GM21723 (cell line): ENCODE data around the gene SERGEF.

Experiments
- ATAC-seq: cut with Tn5 transposase; IDR thresholded peaks from one replicate; pipeline ENCODE4 v1.9.1; 2021; ENCODE audit warnings: mild to moderate bottlenecking, moderate library complexity; ENCODE audit not compliant: unreplicated experiment

The SERGEF gene

DNA sequence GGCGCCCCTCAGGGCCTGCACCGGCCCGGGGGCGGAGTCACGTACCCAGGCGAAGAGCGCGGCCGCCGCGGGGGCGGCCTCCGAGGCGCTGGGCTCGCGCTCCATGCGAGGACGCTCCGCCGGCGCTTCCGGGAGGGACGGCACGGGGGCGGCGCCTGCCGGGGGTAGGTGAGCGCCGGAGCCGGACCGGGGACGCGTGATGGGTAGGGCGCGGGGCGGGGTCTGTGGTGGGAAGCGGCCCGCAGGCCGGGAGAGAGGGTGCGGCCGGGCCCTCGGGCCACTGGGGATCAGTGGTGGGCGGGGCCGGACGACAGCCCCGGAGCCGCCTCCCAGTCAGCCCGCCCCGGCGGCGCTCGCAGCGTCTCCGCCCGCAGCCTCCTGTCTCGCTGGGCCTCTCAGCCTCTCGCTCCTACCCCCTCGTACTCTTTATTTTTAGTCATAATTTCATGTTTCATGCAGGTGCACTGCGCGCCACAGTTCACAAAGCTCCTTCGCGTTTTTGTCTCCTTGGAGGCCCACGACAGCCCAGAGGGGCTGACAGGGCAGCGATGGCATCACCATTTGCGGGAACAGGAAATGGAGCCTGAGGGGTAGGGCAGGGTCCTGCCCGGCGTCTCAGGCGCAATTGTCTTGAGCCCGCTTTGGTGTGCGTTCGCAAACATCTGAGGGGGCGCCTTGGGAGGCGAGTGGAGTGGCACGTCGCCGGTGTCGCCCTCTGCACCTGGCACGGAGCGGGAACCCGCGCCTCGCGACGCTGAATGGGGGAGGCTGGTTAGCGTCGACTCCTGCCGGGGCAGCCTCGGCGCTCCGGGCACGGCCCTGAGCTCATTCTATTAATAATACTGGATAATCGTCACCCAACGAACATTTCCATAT lies at the start of gene SERGEF:
Gene SERGEF (minus strand): TSS at position 142 of the 876 bp plus-strand sequence. CDS start 37 bp downstream, at position 105.
- ATAC-seq, result peak; percentile 93

DNA sequence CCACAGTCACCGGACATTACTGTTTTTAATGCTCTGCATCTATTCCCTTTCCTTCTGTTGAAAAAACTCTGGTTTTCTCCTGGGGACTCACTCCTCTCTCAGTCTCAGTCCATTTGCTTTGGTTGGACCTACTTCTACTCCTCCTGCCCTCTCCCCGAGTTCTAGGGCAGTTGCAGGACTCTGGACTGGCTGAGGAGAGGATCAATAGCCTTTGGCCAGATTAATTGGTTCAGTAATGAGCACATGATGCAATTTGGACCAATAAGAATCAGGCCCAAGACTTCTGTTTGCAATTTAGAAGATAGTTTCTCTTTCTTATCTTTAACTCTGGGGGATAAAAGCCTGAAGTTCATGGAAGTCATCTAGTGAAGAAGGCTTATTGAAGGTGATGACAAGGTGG lies 48.5 kb upstream of the SERGEF start:
- no peak for ATAC-seq

DNA sequence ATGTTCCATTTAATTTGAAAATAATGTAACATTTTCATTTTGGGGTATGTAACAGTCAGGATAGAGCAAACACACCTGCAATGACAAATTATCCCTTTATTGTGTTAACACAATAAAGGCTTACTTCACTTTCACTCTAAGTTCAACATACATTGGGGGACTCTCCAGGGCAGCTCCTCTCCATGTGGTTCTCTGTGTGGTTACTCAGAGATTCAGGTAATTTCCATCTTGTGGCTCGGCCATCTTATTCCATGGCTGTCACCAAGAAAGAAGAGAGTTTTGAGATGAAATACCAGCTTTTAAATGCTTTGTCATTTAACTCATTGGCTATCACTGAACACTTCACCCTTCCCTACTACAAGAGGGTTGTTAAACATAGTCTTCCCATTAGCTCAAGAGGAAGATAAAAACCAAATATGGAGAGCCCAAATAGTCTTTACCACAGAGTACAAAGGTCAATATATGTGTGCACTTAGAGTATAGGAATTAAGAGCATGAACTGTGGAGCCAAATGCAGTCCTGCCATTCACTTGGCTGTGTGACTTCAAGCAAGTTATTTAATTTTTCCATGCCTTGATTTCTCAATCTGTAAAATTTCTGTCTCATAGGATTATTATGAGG lies 43.8 kb upstream of the SERGEF start:
- ATAC-seq, result no peak

DNA sequence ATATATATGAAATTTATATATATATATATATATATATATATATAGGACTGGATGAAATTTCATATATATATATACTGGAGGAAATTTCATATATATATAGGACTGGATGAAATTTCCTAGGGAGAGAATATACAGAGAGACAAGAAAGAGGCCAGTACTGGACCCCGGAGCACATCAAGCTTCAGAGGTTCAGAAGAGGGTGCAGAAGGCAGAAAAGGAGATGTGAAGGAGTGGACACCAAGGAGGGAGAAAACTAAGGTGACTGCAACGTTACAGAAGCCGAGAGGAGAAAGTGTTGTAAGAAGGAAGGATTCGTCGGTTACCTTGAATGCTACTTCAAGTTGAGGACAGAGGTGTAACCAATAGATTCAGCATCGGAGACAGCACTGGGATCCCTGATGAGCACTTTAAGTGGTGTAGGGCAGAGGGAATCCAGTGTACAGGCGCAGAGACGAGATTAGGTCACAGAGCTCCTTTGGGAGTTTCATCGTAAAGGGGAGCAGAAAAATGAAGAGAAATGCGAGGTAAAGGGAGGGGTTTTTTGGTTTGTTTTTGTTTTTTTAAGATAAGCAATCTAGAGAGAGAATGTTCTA lies 41.8 kb upstream of the SERGEF start:
- no peak for ATAC-seq

DNA sequence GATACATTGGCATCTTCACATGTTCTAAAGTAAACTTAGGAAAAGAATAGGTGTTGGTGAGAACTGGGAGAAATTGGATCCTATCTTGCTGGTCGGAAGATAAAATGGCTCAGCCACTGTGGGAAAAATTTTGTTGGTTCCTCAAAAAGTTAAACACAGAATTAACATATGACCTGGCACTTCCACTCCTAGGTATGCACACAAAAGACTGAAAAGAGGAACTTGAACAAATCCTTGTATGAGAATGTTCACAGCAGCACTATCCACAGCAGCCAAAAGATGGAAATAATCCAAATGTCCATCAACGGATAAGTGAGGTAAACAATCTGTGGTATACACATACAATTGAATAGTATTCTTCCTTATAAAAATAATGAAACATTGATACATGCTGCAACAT lies 38.0 kb upstream of the SERGEF start:
- no peak for ATAC-seq

DNA sequence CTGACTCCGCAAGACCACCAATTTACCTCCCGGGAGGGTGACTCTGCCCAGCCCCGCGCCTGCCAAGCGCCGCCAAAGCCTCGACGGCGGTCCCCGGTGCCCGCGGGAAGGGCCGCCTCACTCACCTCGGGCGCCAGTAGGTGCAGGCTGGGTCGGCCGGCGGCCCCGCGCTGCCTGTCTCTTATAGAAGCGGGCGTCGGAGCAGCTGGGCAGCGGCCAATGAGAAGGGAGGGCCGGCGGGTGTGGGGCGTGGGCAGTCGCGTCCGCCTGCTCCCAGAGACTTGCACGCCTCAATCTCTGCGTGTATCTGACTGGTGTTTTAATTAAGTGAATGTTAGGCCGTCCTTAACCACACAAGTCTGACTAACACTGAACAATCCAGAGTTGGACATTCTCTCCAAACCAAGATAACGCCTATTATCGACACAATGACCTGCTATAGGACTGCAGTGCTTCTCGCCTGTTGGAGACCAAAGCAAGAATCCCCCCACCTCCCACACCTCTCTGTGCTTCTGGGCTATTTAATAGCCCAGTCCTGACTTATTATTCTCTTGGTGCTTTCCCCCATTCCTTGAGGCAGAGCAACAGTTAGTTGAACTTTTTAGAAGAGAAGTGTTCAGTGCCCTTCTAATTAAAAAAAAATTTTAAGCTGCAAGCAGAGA lies 33.4 kb upstream of the SERGEF start, which contains the start of gene TPH1:
Gene TPH1 (minus strand): TSS at position 154 of the 662 bp plus-strand sequence. CDS start 5,507 bp downstream, outside the sequence.
- no peak for ATAC-seq

DNA sequence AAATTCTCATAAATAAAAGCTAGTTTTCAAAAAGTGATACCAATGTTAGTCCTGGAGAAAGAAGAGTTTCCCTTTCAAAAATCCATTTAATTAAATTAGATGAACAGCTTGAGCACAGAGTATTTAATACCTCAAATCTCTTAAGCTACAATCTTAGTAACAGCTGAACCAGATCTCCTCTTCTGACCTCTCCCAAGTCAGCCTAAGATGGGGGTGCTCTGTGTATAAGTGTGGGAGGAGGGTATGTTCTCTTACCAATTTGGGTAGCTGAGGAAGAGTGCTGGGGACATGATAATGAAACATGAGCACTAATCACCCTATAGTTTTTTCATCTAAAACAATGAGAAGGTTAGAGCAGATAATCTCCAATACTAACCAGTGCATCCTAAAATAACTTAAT lies 23.6 kb upstream of the SERGEF start:
- no peak for ATAC-seq

DNA sequence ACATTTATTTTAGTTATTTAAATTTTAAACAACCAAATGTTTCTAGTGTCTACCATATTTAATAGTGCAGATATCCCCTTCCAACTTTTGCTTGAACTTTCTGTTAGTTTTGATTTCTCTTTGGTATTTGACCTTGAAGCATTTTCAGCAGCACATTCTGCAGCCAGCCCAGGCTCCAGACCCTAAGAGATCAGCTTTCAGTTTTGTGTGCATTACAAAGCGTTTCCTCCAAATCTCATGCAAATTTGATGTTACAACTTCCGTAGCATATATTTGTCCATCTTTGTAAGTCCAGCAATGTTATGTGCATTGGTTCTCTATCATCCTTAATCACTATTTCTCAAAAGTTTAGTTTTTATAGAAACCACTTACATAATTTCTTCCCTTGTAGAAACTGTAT lies 14.6 kb upstream of the SERGEF start:
- no peak for ATAC-seq

DNA sequence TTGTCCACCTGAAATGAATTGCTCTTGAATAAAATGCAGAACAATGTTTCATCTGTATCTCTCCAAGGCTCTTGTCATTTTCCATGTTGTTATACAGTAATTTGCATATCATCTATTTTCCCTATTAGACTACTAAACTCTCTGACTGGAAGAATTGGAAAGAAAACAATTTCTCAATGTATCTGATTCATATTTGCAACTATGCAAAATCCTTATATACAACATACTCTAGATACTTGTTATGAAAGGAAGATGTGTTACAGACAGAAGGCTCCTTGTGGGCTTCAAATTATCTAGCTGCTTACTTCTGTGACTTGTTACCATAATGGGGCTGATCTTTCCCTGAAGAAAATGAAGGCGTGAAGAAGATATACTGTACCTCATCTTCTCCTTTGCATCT lies 9.6 kb upstream of the SERGEF start:
- no peak for ATAC-seq

DNA sequence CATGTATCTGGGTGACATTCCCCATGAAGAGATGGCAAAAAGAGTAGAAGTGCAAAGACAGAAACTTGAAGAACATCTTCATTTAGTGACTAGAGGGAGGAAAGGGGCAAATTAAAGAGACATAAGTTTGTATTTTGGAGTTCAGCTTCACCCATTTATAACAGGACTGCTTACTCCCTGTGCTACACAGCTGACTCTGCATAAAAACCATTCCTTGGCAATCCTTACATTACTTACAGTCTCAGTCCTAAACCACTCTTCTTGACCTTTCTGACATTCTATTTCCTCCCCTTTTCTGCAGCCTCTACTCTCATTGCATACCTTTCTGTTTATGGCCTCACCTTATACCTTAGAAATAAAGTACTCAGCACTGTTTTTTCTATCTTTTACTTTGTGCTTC lies 6.8 kb upstream of the SERGEF start:
- no peak for ATAC-seq

DNA sequence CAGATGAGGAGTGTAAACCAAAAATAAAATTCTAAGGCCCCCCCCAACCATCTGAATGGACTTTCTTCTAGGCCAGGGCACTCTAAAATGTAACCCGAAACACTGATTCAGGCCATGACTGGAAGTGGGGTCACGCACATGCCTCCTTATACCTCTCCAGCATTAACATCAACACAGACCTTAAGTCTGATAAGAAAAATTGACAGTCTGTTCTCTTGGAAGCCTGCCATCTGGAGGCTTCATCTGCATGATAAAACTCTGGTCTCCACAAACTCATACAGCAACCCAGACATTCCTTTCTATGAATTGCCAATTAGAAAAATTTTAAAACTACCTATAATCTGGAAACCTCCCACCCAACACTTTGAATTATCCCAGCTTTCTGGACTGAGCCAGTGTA lies 3.9 kb upstream of the SERGEF start:
- ATAC-seq, result no peak

DNA sequence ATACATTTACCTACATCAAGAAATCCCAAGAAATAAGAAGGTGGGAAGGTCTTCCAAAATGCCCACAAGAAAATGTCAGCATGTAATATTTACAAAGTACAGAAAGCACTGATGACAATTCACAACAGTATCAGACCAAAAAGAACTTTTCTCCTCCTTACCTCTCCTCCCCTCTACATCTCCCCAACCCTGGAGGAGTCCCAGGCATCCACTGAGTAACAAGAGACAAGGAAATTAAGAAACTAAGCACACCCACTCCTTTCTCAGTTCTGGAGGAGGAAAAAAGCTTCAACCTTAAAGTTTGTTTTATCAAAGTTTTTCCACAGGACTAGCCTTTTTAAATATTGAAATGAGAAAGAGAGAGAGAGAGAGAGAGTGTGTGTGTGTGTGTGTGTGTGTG lies 2.0 kb upstream of the SERGEF start:
- ATAC-seq, result no peak

DNA sequence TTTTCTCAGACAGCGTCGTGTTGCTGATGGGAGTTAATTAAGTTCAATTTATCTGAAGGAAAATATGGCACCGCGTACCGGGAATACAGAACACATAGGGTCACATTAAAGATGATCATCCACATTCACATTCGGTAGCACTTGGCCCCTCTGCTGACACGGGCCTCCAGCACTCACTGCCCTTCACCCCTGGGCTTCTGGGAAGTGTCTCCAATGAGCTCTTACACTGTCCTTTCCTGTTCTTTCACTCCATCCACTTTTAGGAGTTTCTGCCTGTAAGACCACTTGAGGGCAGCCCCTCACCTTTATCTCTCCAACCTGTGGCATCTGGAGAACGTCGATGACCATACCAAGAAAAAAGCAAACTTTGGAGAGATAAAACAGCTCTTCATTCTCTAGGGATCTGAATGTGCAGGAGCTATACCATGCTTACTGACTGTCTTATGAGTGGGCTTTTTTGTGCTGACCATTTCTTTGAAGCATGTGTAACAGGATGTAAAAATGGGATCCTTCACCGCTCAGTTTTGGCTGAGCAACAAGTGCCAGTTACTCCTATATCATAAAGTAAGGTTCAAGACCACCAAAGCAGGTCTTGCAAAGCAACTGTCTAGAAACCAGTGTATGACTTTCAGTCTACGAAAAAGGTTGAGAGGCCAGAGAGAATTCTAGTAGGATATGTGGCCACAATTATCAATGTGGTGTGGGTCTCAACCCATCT lies 1.1 kb upstream of the SERGEF start:
- no peak for ATAC-seq

DNA sequence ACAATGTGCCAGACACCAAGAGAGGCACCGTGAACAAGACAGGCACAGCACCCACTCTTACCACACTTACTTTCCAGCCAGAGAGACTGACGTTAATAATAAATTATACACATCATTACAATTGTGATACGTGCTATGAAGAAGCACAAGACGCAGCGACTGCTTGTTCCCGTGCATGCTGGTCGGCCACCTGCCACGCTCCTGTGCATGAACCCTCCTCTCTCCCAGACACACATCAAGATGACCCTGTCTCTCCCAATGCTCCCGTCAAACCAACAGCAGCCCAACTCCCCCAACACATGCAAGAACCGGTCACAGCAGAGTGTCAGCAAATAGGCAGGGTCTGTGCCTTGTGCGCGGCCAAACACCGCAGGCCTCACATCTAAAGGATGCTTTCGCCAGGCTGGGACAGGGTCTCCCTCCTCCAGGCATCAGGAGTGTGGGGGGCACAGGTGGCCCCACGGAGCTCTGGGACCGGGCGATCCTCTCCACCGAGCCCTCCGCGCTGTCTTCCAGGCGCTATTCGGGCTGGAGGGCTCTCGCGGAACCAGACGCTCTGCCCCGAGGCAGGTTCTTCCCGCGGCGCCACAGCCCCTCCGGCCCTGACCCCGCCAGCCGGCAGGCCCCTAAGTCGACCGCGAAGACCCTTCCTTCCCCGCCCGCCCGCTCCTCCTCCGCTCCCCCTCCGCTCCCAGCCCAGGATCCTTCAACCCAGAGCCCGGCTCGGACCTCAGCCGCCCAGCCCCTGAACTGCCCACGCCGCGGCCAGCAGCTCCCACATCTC lies 533 bp downstream of the SERGEF start:
- ATAC-seq, result peak; percentile 6

DNA sequence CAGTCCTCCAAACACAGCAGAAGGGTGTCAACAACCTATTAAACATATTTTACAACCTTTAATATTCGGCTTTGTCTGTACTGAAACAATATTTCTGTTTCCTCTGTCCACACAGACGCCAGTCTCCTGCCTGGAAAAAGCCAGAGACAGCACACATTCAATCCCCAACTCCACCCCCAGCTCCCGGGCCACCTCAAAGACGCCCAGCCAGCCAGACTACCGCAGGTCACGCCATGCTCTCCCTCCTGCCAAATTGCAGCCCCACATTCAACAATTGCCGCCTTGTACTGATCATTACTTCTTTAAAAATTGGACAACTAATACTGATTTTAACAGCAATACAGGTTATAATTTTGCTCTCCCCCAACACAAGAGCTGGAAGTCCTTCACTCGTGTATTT lies 1.2 kb downstream of the SERGEF start:
- no peak for ATAC-seq

DNA sequence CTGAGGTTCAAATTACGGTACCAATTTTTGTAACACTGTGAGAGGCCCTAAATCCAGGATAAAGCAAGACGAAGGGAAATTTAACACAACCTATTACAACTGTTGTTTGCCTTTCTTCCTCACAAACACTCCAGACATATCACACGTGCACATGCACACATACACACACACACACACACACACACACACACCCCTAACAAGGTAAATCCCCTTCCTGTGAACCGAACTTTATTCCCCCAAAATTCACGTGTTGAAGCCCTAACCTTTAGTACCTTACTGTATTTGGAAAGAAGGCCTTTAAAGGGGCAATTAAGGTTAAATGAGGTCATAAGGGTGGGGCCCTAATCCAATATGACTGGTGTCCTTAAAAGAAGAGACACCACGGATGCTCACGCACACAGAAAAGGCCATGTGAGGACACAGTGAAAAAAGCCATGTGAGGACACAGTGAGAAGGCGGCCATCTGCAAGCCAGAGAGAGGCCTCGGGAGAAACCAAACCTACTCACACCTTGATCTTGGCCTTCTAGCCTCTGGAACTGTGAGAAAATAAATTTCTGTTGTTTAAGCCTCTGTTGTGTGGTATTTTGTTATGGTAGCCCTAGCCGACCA lies 1.8 kb downstream of the SERGEF start:
- ATAC-seq, result no peak

DNA sequence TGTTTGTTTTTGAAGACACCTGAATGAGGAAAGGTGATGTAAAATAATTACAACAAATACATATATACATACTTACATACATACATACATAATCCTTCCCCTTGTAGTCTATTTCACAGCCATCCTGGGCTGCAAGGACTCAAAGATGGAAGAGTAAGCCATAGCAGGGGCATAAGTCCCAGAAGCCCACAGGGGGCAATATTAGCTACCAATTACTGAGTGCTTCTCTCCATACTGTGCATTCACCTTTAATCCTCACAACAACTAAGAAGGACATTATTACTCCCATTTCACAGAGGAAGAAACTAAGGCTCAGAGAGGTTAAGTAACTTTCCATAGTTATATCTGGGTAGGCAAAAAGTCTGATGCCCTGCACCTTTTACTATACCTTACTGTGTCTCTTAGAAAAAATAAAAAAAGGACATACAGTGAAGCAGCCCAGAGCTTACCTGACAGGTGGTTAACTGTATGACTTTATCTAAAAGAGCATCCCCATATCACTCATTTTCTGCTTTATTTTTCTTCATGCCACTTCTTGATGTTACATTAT lies 2.7 kb downstream of the SERGEF start:
- ATAC-seq, result no peak

DNA sequence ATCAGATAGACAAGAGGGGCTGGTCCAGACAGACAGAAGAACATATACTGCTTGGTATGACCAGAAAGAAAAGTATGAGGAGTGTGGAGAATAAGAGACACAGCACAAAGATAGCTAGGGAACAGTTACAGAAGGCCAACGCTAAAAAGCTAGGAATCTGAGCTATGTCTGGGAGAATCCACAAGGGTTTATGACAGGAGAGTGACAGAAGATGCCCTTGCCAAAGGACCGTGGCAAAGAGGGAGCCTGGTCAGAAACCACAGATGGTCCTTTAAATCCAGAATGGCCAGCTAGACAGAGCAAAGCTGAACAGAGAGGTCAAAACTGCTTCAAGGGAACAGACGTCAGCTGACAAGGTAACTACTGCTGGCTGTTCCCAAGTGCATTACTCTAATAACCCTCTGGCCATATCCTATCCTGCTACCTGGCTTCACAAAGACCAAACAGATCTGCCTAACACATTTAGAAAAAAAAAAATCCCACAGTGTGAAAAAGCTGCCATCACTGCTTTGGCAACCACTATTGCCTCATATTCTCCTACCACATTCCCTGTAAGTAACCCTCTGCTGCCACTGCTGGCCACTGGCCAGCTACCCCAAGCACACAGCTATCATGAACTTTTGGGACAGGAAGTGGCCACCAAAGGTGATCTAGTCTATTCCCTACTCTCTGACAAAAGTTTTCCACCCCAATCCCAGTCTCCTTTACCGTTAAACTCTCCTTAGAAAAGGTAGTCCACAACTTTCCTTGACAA lies 7.3 kb downstream of the SERGEF start:
- ATAC-seq, result no peak

DNA sequence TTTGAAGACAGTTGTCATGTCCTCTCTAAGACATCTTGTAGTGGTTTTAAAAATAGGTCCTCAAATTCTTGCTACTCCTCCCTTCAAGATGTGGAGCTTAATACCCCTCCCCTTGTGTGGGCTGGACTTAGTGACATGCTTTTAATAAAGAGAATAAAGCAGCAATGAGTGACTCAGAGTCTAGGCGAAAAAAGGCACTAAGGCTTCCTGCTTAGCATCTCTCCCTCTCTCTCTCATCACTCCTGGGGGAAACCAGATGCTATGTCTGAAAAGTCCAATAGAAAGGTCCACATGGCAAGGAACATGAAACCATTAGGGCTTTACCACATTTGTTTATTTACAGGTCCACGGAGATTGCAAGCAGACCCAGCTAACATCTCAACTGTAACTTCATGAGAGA lies 11.7 kb downstream of the SERGEF start:
- no peak for ATAC-seq
